Hair follicle dermal papilla cell (primary cell): ENCODE results near the gene GUCY2C. TPM values are rescaled to one million over a fixed set of nuclear protein-coding genes. Genes with fewer than 3 reads are reported as not detected.

Source experiments
- total RNA-seq: library from RNA; depleted of rRNA; stranded (reverse); fragments of >200 nt; gene quantifications from 2 replicates; pipeline ENCODE4 v1.2.3, GENCODE V29; 2012

The GUCY2C gene
- total RNA-seq = not detected in 2 replicates

GRCh38 chr12:14696265-14696741, at the start of gene GUCY2C:
Gene GUCY2C, minus strand, starts transcription at chr12:14696599. Its CDS starts 151 bp downstream, at chr12:14696448.

GRCh38 chr12:14567351-14568162, 128.8 kb downstream of the GUCY2C start, which contains the start of gene PLBD1:
Gene PLBD1, minus strand, starts transcription at chr12:14567883. Its CDS starts 187 bp downstream, at chr12:14567696.

Other genes with a start within 250 kb of the GUCY2C start
- 1.9 and 3.1 TPM in 2 replicates for gene PLBD1, start 128.7 kb downstream of the GUCY2C start, total RNA-seq
- 10.0 and 12.3 TPM in 2 replicates for gene WBP11, start 106.9 kb upstream of the GUCY2C start, total RNA-seq
- 0.49 and 0.65 TPM in 2 replicates for gene C12orf60, start 107.1 kb upstream of the GUCY2C start, total RNA-seq
- gene SMCO3, start 117.6 kb upstream of the GUCY2C start, total RNA-seq = not detected in 2 replicates
- gene ART4, start 146.9 kb upstream of the GUCY2C start, total RNA-seq = not detected in 2 replicates
- 0.85 TPM in 1 of 2 replicates, not detected in the other for gene MGP, start 189.3 kb upstream of the GUCY2C start, total RNA-seq
- gene ERP27, start 241.9 kb upstream of the GUCY2C start, total RNA-seq = not detected in 2 replicates